Thoracic aorta (tissue), 2 donors: ENCODE measurements around the gene MAML2. TPM values are rescaled to one million over a fixed set of nuclear protein-coding genes. Genes with fewer than 3 reads are reported as not detected.

Experiments used
- ATAC-seq: fragments of 150-250 bp; one replicate; pipeline ENCODE4 v1.8.0; 2017; ENCODE audit warnings: low read depth; ENCODE audit not compliant: insufficient number of reproducible peaks, low FRiP score
- DNase-seq: peaks from one replicate; pipeline ENCODE4 v3.0.0-alpha.2; 2020; ENCODE audit warnings: low spot score
- H3K27ac ChIP-seq, 2 donors: fragments of 200-600 bp; sonication (generic); 1 replicate in 1 of 2; 2 replicates in 1 of 2; pipeline ENCODE4 v1.5.1; 2016; ENCODE audit warnings: mild to moderate bottlenecking in 2 of 2, moderate library complexity in 2 of 2
- H3K27me3 ChIP-seq: fragments of 200-600 bp; sonication (generic); replicated peaks from 2 replicates; pipeline ENCODE4 v1.6.0; 2016; ENCODE audit warnings: mild to moderate bottlenecking; ENCODE audit not compliant: insufficient read depth
- H3K36me3 ChIP-seq: fragments of 200-600 bp; sonication (generic); one replicate; pipeline ENCODE4 v1.5.1; 2016
- H3K4me1 ChIP-seq, 2 donors: fragments of 200-600 bp; sonication (generic); 1 replicate in 1 of 2; 2 replicates in 1 of 2; pipeline versions ENCODE4 v1.5.1 to v1.6.0; 2016; ENCODE audit warnings: low read depth in 2 of 2, mild to moderate bottlenecking in 1 of 2; ENCODE audit not compliant: control insufficient read depth in 1 of 2
- H3K4me3 ChIP-seq: fragments of 200-600 bp; sonication (generic); 2 replicates; pipeline ENCODE4 v1.5.1; 2016; ENCODE audit warnings: mild to moderate bottlenecking
- H3K9me3 ChIP-seq: fragments of 200-600 bp; sonication (generic); 2 replicates; pipeline ENCODE4 v1.5.1; 2016
- total RNA-seq, 2 donors: library from RNA; depleted of rRNA; stranded (reverse); fragments of >200 nt; gene quantifications; one replicate each; pipeline versions ENCODE4 v1.1.0 to v1.2.3, GENCODE V29; 2016
- TF ChIP-seq, protein P1 (sequence below): fragments of 200-600 bp; sonication (generic); IDR thresholded peaks from one replicate; pipeline ENCODE4 v1.5.1; 2019; ENCODE audit warnings: antibody characterized with exemption

The MAML2 gene
- total RNA-seq, 2 donors from 2014 or later = 23.4 to 29.6 TPM

DNA sequence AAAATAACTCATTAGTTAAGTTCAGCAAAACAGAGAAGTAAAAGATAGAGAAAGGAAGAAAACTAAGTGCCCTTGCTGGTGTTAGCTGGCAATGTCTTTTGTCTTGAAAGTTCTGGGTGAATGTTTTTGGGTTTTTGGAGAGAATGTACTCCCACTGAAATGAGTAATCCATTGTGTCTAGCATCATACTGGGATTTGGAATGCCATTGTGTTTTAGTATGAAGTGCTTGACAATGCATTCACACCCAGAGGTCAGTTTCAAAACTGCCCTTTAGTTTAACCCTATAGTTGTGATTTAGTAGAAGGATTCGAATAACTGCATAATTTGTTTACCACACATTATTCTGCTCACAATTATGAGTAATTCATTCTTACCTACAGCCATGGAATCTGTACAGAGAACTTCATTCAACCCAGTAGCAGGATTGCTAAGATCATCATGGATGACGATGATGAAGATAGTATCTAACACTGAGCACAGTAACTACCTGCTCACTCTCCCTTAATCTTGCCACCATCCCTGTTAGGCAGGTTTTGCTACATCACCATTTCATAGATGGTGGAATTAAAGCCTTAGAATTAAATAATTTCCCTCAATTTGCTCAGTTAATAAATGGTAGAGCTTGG lies 33.9 kb downstream of the MAML2 start:
- Histone ChIP-seq H3K27me3 (no peaks in the 10 kb centered on the region), H3K27ac (peak overlapping the region in 1 of 2 donors; percentile 93), H3K4me3 (no peak overlapping the region), H3K4me1 (peaks cover 44 to 69% of the 10 kb centered on the region in 2 donors), H3K9me3 (no peaks in the 10 kb centered on the region), H3K36me3 (no peaks in the 10 kb centered on the region)
- no peak for DNase-seq
- TF ChIP-seq, protein P1, sequence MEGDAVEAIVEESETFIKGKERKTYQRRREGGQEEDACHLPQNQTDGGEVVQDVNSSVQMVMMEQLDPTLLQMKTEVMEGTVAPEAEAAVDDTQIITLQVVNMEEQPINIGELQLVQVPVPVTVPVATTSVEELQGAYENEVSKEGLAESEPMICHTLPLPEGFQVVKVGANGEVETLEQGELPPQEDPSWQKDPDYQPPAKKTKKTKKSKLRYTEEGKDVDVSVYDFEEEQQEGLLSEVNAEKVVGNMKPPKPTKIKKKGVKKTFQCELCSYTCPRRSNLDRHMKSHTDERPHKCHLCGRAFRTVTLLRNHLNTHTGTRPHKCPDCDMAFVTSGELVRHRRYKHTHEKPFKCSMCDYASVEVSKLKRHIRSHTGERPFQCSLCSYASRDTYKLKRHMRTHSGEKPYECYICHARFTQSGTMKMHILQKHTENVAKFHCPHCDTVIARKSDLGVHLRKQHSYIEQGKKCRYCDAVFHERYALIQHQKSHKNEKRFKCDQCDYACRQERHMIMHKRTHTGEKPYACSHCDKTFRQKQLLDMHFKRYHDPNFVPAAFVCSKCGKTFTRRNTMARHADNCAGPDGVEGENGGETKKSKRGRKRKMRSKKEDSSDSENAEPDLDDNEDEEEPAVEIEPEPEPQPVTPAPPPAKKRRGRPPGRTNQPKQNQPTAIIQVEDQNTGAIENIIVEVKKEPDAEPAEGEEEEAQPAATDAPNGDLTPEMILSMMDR = no peak
- ATAC-seq = no peak

DNA sequence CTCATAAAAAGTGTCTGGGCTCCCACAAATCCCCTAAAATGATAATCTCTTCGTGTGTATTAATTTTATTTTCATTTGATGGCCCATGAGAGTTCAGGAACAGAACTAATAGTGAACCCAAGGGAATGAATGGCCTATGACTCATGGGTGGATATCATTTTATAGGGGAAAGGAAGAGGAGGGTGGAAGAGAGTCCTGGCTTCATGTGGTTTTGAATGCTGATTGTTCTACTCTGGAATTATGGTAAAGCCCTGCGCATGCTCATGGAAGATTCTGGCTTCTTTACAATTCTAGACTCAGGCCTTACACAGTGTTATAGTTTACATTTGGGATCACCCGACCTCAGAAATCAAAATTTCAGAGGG lies 35.2 kb downstream of the MAML2 start:
- Histone ChIP-seq H3K36me3 (no peaks in the 10 kb centered on the region), H3K27ac (peak overlapping the region; percentile 76 to 93), H3K4me3 (peak overlapping the region; percentile 71), H3K9me3 (no peaks in the 10 kb centered on the region), H3K4me1 (peaks cover 50 to 69% of the 10 kb centered on the region in 2 donors), H3K27me3 (no peaks in the 10 kb centered on the region)
- no peak for ATAC-seq
- DNase-seq = no peak
- TF ChIP-seq, protein P1 = no peak

DNA sequence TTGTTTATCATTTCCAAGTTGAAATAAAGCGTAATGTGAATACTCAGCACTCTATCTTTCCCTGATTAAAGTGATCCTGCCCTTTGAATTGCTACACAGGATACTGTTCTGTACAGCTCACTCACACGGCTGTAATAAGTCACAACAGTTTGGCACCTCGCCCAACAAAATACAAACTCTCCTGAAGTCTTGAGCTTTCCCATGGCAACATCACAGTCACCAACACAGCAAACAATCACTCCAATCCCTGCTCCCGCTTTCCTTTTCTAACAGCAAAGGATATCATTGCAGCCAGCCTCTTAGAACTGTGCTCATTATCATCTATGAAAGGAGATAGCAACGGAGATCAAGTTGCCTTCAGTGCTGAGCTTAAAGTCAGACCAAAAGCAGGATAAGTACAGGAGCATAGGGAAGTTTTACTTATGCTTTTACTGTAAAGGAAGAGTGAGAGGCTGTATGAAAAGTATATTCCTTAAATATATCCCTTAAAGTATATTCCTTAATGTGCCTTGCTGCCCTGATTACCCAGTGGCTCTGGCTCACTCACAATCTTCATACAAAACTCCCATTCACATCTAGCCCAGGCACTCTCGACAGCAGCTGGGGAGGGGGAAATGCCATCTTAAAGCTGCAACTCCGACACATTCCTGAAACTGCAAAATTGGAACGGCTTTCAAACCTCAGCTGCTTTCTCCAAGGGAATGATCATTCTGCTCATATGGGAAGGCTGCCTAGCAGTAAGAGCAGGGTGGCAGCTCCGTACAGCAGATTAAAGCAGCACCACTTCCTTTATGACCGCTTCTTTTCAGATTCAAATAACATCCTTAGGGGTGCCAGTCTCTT lies 35.8 kb downstream of the MAML2 start:
- H3K36me3 ChIP-seq = no peaks in the 10 kb centered on the region
- H3K4me3 ChIP-seq = peak overlapping the region; percentile 71
- DNase-seq = peak; percentile 96
- peak; percentile 94 for ATAC-seq
- H3K9me3 ChIP-seq = no peaks in the 10 kb centered on the region
- TF ChIP-seq, protein P1 = no peak
- no peaks in the 10 kb centered on the region for H3K27me3 ChIP-seq
- peak overlapping the region; percentile 76 to 93 for H3K27ac ChIP-seq
- H3K4me1 ChIP-seq = peaks cover 56 to 69% of the 10 kb centered on the region in 2 donors

DNA sequence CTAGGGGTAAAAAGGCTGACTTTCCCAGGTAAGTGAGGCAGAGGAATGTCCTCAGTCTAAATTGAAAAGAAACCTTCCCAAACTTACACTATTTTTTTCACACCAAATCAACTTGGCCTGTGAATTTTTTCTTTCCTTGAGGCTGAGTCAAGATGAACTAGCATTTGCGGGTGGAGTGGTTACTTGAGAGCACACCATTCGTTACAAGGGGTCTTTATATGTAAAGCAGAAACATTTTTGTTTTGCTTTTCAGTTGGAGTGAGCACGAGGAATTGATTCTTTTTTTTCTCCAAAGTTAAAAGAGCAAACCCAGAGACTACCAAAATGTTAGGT lies 36.4 kb downstream of the MAML2 start:
- Histone ChIP-seq H3K27me3 (no peaks in the 10 kb centered on the region), H3K27ac (peak overlapping the region; percentile 78 to 93), H3K4me3 (peak overlapping the region; percentile 71), H3K36me3 (no peaks in the 10 kb centered on the region), H3K4me1 (peaks cover 56 to 67% of the 10 kb centered on the region in 2 donors), H3K9me3 (no peaks in the 10 kb centered on the region)
- DNase-seq (no peak), ATAC-seq (no peak)
- TF ChIP-seq, protein P1 = no peak

DNA sequence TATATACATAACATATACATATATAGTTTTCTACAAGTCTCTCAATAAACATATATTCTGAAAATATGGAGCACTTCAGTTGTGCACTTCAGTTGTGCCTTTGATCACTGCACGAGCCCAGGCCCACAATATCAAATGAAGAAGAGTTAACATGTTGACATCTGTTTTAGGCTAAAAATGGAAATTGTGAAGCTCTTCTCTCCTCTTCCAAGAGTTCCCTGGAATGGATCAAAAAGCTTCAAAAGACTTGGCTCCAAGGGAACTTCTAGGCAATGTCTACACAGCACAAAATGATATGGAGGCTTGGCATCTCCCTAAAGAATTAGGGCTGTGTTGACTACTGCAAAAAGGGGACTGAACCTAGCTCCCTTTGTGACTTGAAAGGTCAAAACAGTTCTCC lies 36.9 kb downstream of the MAML2 start:
- ATAC-seq (no peak), DNase-seq (no peak)
- H3K36me3 ChIP-seq = no peaks in the 10 kb centered on the region
- H3K9me3 ChIP-seq = no peaks in the 10 kb centered on the region
- TF ChIP-seq, protein P1 = no peak
- no peaks in the 10 kb centered on the region for H3K27me3 ChIP-seq
- no peak overlapping the region for H3K4me3 ChIP-seq
- H3K27ac ChIP-seq = peak overlapping the region; percentile 78 to 93
- peaks cover 51 to 62% of the 10 kb centered on the region in 2 donors for H3K4me1 ChIP-seq
